Astrocyte (in vitro differentiated cells and primary cell): ENCODE data around the gene RASGRP2.

Experiments used
- CTCF ChIP-seq: IDR thresholded peaks from 2 replicates; pipeline ENCODE4 v1.5.1; 2011; ENCODE audit warnings: low read depth, mild to moderate bottlenecking, inconsistent platforms, low read length, moderate library complexity; ENCODE audit not compliant: insufficient read depth
- EZH2 ChIP-seq: IDR thresholded peaks from 2 replicates; pipeline ENCODE4 v1.6.1; 2012; ENCODE audit warnings: mild to moderate bottlenecking, low read length, inconsistent platforms; ENCODE audit not compliant: insufficient read depth

GRCh38 chr11:64713781-64714363 is 30.1 kb downstream of the RASGRP2 start:
- TF ChIP-seq CTCF (no peak), EZH2 (no peak)
